H9 (cell line): Measurements from ENCODE around the gene BORCS6. TPM values are rescaled to one million over a fixed set of nuclear protein-coding genes. Genes with fewer than 3 reads are reported as not detected.

Experiments
- DNase-seq: peaks from one replicate; pipeline ENCODE4 v3.0.0-alpha.2; 2017
- H2AFZ ChIP-seq: one replicate; pipeline ENCODE4 v1.6.1; 2013; ENCODE audit warnings: mild to moderate bottlenecking, low read length, control low read depth, moderate library complexity
- H2AK5ac ChIP-seq: 2 replicates; pipeline ENCODE4 v1.6.1; 2013; ENCODE audit warnings: low read length, control low read depth, mixed read lengths; ENCODE audit not compliant: insufficient read length
- H2BK120ac ChIP-seq: one replicate; pipeline ENCODE4 v1.6.1; 2013; ENCODE audit warnings: low read depth, mild to moderate bottlenecking, low read length, control low read depth, inconsistent platforms; ENCODE audit not compliant: poor library complexity, severe bottlenecking
- H2BK12ac ChIP-seq: 2 replicates; pipeline ENCODE4 v1.6.1; 2013; ENCODE audit warnings: low read length, control low read depth, mixed read lengths, low read depth; ENCODE audit not compliant: insufficient read length
- H2BK15ac ChIP-seq: 2 replicates; pipeline ENCODE4 v1.6.1; 2013; ENCODE audit warnings: low read depth, low read length, control low read depth
- H2BK20ac ChIP-seq: one replicate; pipeline ENCODE4 v1.6.1; 2013; ENCODE audit warnings: low read depth, mild to moderate bottlenecking, low read length, control low read depth, inconsistent platforms; ENCODE audit not compliant: poor library complexity, severe bottlenecking
- H2BK5ac ChIP-seq: 2 replicates; pipeline ENCODE4 v1.6.1; 2013; ENCODE audit warnings: low read length, control low read depth, mixed read lengths; ENCODE audit not compliant: insufficient read length
- H3K14ac ChIP-seq: 2 replicates; pipeline ENCODE4 v1.6.1; 2013; ENCODE audit warnings: low read length, control low read depth; ENCODE audit not compliant: insufficient read depth
- H3K18ac ChIP-seq: 2 replicates; pipeline ENCODE4 v1.6.1; 2013; ENCODE audit warnings: low read depth, mild to moderate bottlenecking, mixed read lengths, low read length, control low read depth; ENCODE audit not compliant: insufficient read length
- H3K23ac ChIP-seq: 2 replicates; pipeline ENCODE4 v1.6.1; 2013; ENCODE audit warnings: low read length, control low read depth, mixed read lengths, low read depth; ENCODE audit not compliant: insufficient read length
- H3K23me2 ChIP-seq: 2 replicates; pipeline ENCODE4 v1.6.1; 2013; ENCODE audit warnings: low read depth, mild to moderate bottlenecking, mixed read lengths, low read length, control low read depth; ENCODE audit not compliant: insufficient read length, poor library complexity, severe bottlenecking
- H3K27ac ChIP-seq: 2 replicates; pipeline ENCODE4 v1.5.1; 2013; ENCODE audit warnings: low read length, control low read depth, mixed read lengths, low read depth; ENCODE audit not compliant: insufficient read length
- H3K27me3 ChIP-seq: 2 replicates; pipeline ENCODE4 v1.6.1; 2013; ENCODE audit warnings: low read length, control low read depth, inconsistent platforms; ENCODE audit not compliant: insufficient read depth
- H3K4ac ChIP-seq: 2 replicates; pipeline ENCODE4 v1.6.1; 2013; ENCODE audit warnings: low read depth, mild to moderate bottlenecking, control low read depth, inconsistent platforms, low read length, moderate library complexity
- H3K4me1 ChIP-seq: 2 replicates; pipeline ENCODE4 v1.6.1; 2013; ENCODE audit warnings: low read length, control low read depth, inconsistent platforms; ENCODE audit not compliant: insufficient read depth
- H3K4me2 ChIP-seq: 2 replicates; pipeline ENCODE4 v1.6.1; 2013; ENCODE audit warnings: low read length, control low read depth, mixed read lengths; ENCODE audit not compliant: insufficient read length, insufficient read depth
- H3K56ac ChIP-seq: 2 replicates; pipeline ENCODE4 v1.6.1; 2013; ENCODE audit warnings: low read depth, mild to moderate bottlenecking, mixed read lengths, low read length, control low read depth; ENCODE audit not compliant: insufficient read length
- H3K79me1 ChIP-seq: 2 replicates; pipeline ENCODE4 v1.6.1; 2013; ENCODE audit warnings: low read depth, mild to moderate bottlenecking, moderate library complexity, low read length, control low read depth, inconsistent platforms; ENCODE audit not compliant: insufficient read depth, poor library complexity, severe bottlenecking
- H3K79me2 ChIP-seq: 2 replicates; pipeline ENCODE4 v1.6.1; 2013; ENCODE audit warnings: low read length, control low read depth, inconsistent platforms; ENCODE audit not compliant: insufficient read depth
- H3K9ac ChIP-seq: 2 replicates; pipeline ENCODE4 v1.6.1; 2013; ENCODE audit warnings: low read length, control low read depth, mixed read lengths; ENCODE audit not compliant: insufficient read length; ENCODE audit errors: extremely low read depth
- H3K9me3 ChIP-seq: one replicate; pipeline ENCODE4 v1.6.1; 2013; ENCODE audit warnings: low read depth, low read length, inconsistent platforms; ENCODE audit not compliant: control insufficient read depth
- H3T11ph ChIP-seq: one replicate; pipeline ENCODE4 v1.6.1; 2013; ENCODE audit warnings: mild to moderate bottlenecking, low read length, control low read depth, inconsistent platforms
- H4K20me1 ChIP-seq: one replicate; pipeline ENCODE4 v1.6.1; 2013; ENCODE audit not compliant: control insufficient read depth, insufficient read length, insufficient read depth
- H4K5ac ChIP-seq: 2 replicates; pipeline ENCODE4 v1.6.1; 2013; ENCODE audit warnings: low read depth, mild to moderate bottlenecking, mixed read lengths, low read length, control low read depth; ENCODE audit not compliant: insufficient read length
- H4K8ac ChIP-seq: replicated peaks from 2 replicates; pipeline ENCODE4 v1.6.1; 2013; ENCODE audit warnings: low read length, control low read depth, mixed read lengths, low read depth; ENCODE audit not compliant: insufficient read length
- H4K91ac ChIP-seq: 2 replicates; pipeline ENCODE4 v1.6.1; 2013; ENCODE audit warnings: low read depth, mild to moderate bottlenecking, moderate library complexity, mixed read lengths, low read length, control low read depth; ENCODE audit not compliant: insufficient read length
- H3K27ac Mint-ChIP-seq, 3 experiments: 2 replicates in 2 of 3; 3 replicates in 1 of 3; pipeline ENCODE4 v1.8.0; 2020 to 2021; ENCODE audit warnings: mixed read lengths in 3 of 3, mild to moderate bottlenecking in 1 of 3, moderate library complexity in 1 of 3
- H3K27me3 Mint-ChIP-seq: 2 replicates; pipeline ENCODE4 v1.8.0; 2021; ENCODE audit warnings: low read depth, mild to moderate bottlenecking, moderate library complexity, mixed read lengths
- H3K36me3 Mint-ChIP-seq, 3 experiments: 2 replicates in 2 of 3; 3 replicates in 1 of 3; pipeline ENCODE4 v1.8.0; 2020 to 2021; ENCODE audit warnings: low read depth in 3 of 3, mixed read lengths in 3 of 3; ENCODE audit not compliant: insufficient read depth in 1 of 3
- H3K4me1 Mint-ChIP-seq, 2 experiments: 2 replicates each; pipeline ENCODE4 v1.8.0; 2020; ENCODE audit warnings: mixed read lengths in 2 of 2
- H3K4me3 Mint-ChIP-seq, 2 experiments: 2 replicates in 1 of 2; 3 replicates in 1 of 2; pipeline ENCODE4 v1.8.0; 2020 to 2021; ENCODE audit warnings: mild to moderate bottlenecking in 2 of 2, mixed read lengths in 2 of 2, moderate library complexity in 1 of 2
- H3K9me3 Mint-ChIP-seq, 2 experiments: 2 replicates in 1 of 2; 3 replicates in 1 of 2; pipeline ENCODE4 v1.8.0; 2020; ENCODE audit warnings: mild to moderate bottlenecking in 2 of 2, mixed read lengths in 2 of 2, moderate library complexity in 1 of 2
- WGBS: extraction: QIAGEN DNeasy Blood & Tissue Kit; methylation state at CpG from one replicate; pipeline ENCODE4 v1.1.7; 2013; ENCODE audit warnings: missing lambda C conversion rate, low lambda C conversion rate, mixed read lengths; ENCODE audit not compliant: insufficient read length; ENCODE audit errors: extremely low coverage; 5-methylcytosine and 5-hydroxymethylcytosine counted together
- total RNA-seq: library from RNA; stranded (reverse); gene quantifications from 2 replicates; pipeline ENCODE4 v1.2.1, GENCODE V29; 2021
- TF ChIP-seq, protein P1 (sequence below): fragments of 200-600 bp; sonication (generic); conservative IDR thresholded peaks from 3 replicates; pipeline ENCODE4 v1.8.0; 2021; ENCODE audit warnings: antibody characterized with exemption, mild to moderate bottlenecking

The BORCS6 gene
- total RNA-seq, 1 experiment from 2014 or later, result 3.1 TPM

- Histone ChIP-seq H2AFZ (no peak overlapping the region), H3K23ac (no peak overlapping the region), H3K9me3 (no peaks in the 10 kb centered on the region), H3K4me1 (peaks cover 5% of the 10 kb centered on the region), H3K79me2 (no peaks in the 10 kb centered on the region), H2BK15ac (no peak overlapping the region), H3K14ac (no peak overlapping the region), H2BK120ac (no peak overlapping the region), H4K8ac (no peak overlapping the region), H2BK12ac (no peak overlapping the region), H4K91ac (no peak overlapping the region), H4K20me1 (no peaks in the 10 kb centered on the region), H4K5ac (no peak overlapping the region), H2BK5ac (no peak overlapping the region), H3K79me1 (peaks cover 2% of the 10 kb centered on the region), H3K27me3 (no peaks in the 10 kb centered on the region), H3K4ac (no peak overlapping the region), H2AK5ac (no peak overlapping the region), H3K56ac (no peak overlapping the region), H3K27ac (no peak overlapping the region), H2BK20ac (no peak overlapping the region), H3K9ac (no peak overlapping the region), H3K18ac (no peak overlapping the region), H3T11ph (no peak overlapping the region), H3K4me2 (no peak overlapping the region), H3K23me2 (peaks cover 13% of the 10 kb centered on the region)
- no peak overlapping the region for H3K4me3 Mint-ChIP-seq
- peaks cover 17 to 19% of the 10 kb centered on the region in 2 experiments for H3K4me1 Mint-ChIP-seq
- DNase-seq, result no peak
- H3K27me3 Mint-ChIP-seq, result no peaks in the 10 kb centered on the region; the same call in 1 of the 2 replicates
- peaks cover 35 to 57% (median 48%) of the 10 kb centered on the region in 3 experiments for H3K36me3 Mint-ChIP-seq
- WGBS, result no CpG with 5 or more reads among the region's 13 CpGs
- H3K9me3 Mint-ChIP-seq, result no peaks in the 10 kb centered on the region
- TF ChIP-seq, protein P1, sequence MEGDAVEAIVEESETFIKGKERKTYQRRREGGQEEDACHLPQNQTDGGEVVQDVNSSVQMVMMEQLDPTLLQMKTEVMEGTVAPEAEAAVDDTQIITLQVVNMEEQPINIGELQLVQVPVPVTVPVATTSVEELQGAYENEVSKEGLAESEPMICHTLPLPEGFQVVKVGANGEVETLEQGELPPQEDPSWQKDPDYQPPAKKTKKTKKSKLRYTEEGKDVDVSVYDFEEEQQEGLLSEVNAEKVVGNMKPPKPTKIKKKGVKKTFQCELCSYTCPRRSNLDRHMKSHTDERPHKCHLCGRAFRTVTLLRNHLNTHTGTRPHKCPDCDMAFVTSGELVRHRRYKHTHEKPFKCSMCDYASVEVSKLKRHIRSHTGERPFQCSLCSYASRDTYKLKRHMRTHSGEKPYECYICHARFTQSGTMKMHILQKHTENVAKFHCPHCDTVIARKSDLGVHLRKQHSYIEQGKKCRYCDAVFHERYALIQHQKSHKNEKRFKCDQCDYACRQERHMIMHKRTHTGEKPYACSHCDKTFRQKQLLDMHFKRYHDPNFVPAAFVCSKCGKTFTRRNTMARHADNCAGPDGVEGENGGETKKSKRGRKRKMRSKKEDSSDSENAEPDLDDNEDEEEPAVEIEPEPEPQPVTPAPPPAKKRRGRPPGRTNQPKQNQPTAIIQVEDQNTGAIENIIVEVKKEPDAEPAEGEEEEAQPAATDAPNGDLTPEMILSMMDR, result no peak
- no peak overlapping the region for H3K27ac Mint-ChIP-seq
Measured at GRCh38 chr17:8148560-8148959, 41.4 kb downstream of the BORCS6 start.
